Fibroblast of lung (primary cell): ENCODE results near the gene MACROD2. TPM values are rescaled to one million over a fixed set of nuclear protein-coding genes. Genes with fewer than 3 reads are reported as not detected.
"Not testable (repeated sequence)": the region's sequence is repeated elsewhere in the genome, so short reads cannot be mapped to it uniquely, and the experiment has no call there.

Experiments
- DNase-seq, 2 donors: peaks; one replicate each; pipeline versions ENCODE4 v3.0.0 to v3.0.0-alpha.2; 2010; ENCODE audit warnings: low read depth in 2 of 2
- H2AFZ ChIP-seq: 2 replicates; pipeline ENCODE4 v1.5.1; 2012; ENCODE audit warnings: low read length, control low read depth, inconsistent platforms
- H3K27ac ChIP-seq: 2 replicates; pipeline ENCODE4 v1.5.1; 2011; ENCODE audit warnings: low read length, control low read depth; ENCODE audit not compliant: insufficient read depth
- H3K27me3 ChIP-seq: 2 replicates; pipeline ENCODE4 v1.5.1; 2011; ENCODE audit warnings: mild to moderate bottlenecking, low read length; ENCODE audit not compliant: control insufficient read depth, insufficient read depth
- H3K36me3 ChIP-seq: 2 replicates; pipeline ENCODE4 v1.5.1; 2011; ENCODE audit warnings: low read length; ENCODE audit not compliant: control insufficient read depth, insufficient read depth
- H3K4me1 ChIP-seq: 2 replicates; pipeline ENCODE4 v1.5.1; 2011; ENCODE audit warnings: low read length; ENCODE audit not compliant: control insufficient read depth, insufficient read depth; ENCODE audit errors: extremely low read depth
- H3K4me2 ChIP-seq: 2 replicates; pipeline ENCODE4 v1.5.1; 2011; ENCODE audit warnings: low read length, control low read depth; ENCODE audit not compliant: insufficient read depth; ENCODE audit errors: extremely low read depth
- H3K4me3 ChIP-seq, 4 experiments: fragments of 200-600 bp in 1 of 4; sonication (generic) in 1 of 4; replicated peaks in 1 of 4; 2 replicates each; pipeline ENCODE4 v1.5.1; 2011 to 2016; ENCODE audit warnings: low read length in 4 of 4, low read depth in 3 of 4, mild to moderate bottlenecking in 3 of 4, control low read depth in 2 of 4, inconsistent platforms in 1 of 4, mixed read lengths in 1 of 4; ENCODE audit not compliant: insufficient read depth in 1 of 4; ENCODE audit errors: control extremely low read depth in 1 of 4
- H3K79me2 ChIP-seq: 2 replicates; pipeline ENCODE4 v1.5.1; 2012; ENCODE audit warnings: mild to moderate bottlenecking, low read length, inconsistent platforms; ENCODE audit not compliant: control insufficient read depth, insufficient read depth
- H3K9ac ChIP-seq: 2 replicates; pipeline ENCODE4 v1.5.1; 2011; ENCODE audit warnings: mild to moderate bottlenecking, low read length, control low read depth; ENCODE audit not compliant: insufficient read depth
- H3K9me3 ChIP-seq: 2 replicates; pipeline ENCODE4 v1.5.1; 2012; ENCODE audit warnings: low read depth, low read length; ENCODE audit not compliant: control insufficient read depth, insufficient read depth
- H4K20me1 ChIP-seq: 2 replicates; pipeline ENCODE4 v1.5.1; 2011; ENCODE audit warnings: low read length; ENCODE audit not compliant: control insufficient read depth, insufficient read depth; ENCODE audit errors: extremely low read depth
- CTCF ChIP-seq, 2 donors: IDR thresholded peaks in 1 of 2; conservative IDR thresholded peaks in 1 of 2; 1 replicate in 1 of 2; 2 replicates in 1 of 2; pipeline ENCODE4 v1.5.1; 2011 to 2012; ENCODE audit warnings: low read length in 2 of 2, control low read depth in 1 of 2, inconsistent platforms in 1 of 2, low read depth in 1 of 2, mild to moderate bottlenecking in 1 of 2
- EZH2 ChIP-seq: IDR thresholded peaks from 2 replicates; pipeline ENCODE4 v1.5.1; 2012; ENCODE audit warnings: low read length, control low read depth, mild to moderate bottlenecking; ENCODE audit errors: missing control alignments
- polyA plus RNA-seq, 2 donors: library from polyadenylated mRNA; depleted of rRNA in 1 of 2; stranded (reverse) in 1 of 2; unstranded in 1 of 2; fragments of >200 nt; gene quantifications; 2 replicates each; pipeline ENCODE4 v1.2.1, GENCODE V29; 2011 to 2012; ENCODE audit warnings: missing spikeins in 1 of 2
- total RNA-seq: library from RNA; depleted of rRNA; stranded (reverse); fragments of >200 nt; gene quantifications from 2 replicates; pipeline ENCODE4 v1.2.1, GENCODE V29; 2014

Gene MACROD2
- total and polyA plus RNA-seq, 2 donors (not counting 1 experiment from before 2014, with no cell fraction given), result 0.54 to 1.7 TPM

- TF ChIP-seq CTCF (conservative IDR thresholded peaks at IDR 0.05 in 1 of 2, IDR thresholded peaks at IDR 0.05 in 1 of 2; ENCODE audit: low read depth in 1 of 2, low read length in 2 of 2), result no peak
- TF ChIP-seq EZH2, result no peak
- no peaks in the 10 kb centered on the region for H3K27me3 ChIP-seq
- no peak overlapping the region for H3K4me2 ChIP-seq
- DNase-seq, result no peak
- no peak overlapping the region for H2AFZ ChIP-seq
- H3K4me3 ChIP-seq, result no peak overlapping the region
- H3K27ac ChIP-seq, result no peak overlapping the region
- H3K36me3 ChIP-seq, result no peaks in the 10 kb centered on the region
- H3K9ac ChIP-seq, result no peak overlapping the region
- no peaks in the 10 kb centered on the region for H4K20me1 ChIP-seq
- H3K79me2 ChIP-seq, result no peaks in the 10 kb centered on the region
- H3K9me3 ChIP-seq, result no peaks in the 10 kb centered on the region
- no peaks in the 10 kb centered on the region for H3K4me1 ChIP-seq
These were observed 1195.9 kb downstream of the MACROD2 start for GRCh38 chr20:15191082-15191723.

- Histone ChIP-seq H3K79me2 (no peaks in the 10 kb centered on the region), H4K20me1 (no peaks in the 10 kb centered on the region), H3K4me2 (no peak overlapping the region), H3K27me3 (no peaks in the 10 kb centered on the region), H3K27ac (no peak overlapping the region), H3K9me3 (no peaks in the 10 kb centered on the region), H3K36me3 (no peaks in the 10 kb centered on the region), H3K4me3 (no peak overlapping the region), H3K9ac (no peak overlapping the region), H2AFZ (no peak overlapping the region), H3K4me1 (no peaks in the 10 kb centered on the region)
- TF ChIP-seq EZH2, result no peak
- no peak for TF ChIP-seq CTCF (conservative IDR thresholded peaks at IDR 0.05 in 1 of 2, IDR thresholded peaks at IDR 0.05 in 1 of 2; ENCODE audit: low read depth in 1 of 2, low read length in 2 of 2)
- DNase-seq, result peak in 1 of 2 donors; percentile 8
These were observed 1200.1 kb downstream of the MACROD2 start for GRCh38 chr20:15195378-15195777.

GRCh38 chr20:15196547-15197255, 1201.4 kb downstream of the MACROD2 start:
- Histone ChIP-seq H3K36me3 (no peaks in the 10 kb centered on the region), H3K27me3 (no peaks in the 10 kb centered on the region), H3K4me1 (no peaks in the 10 kb centered on the region), H3K9ac (no peak overlapping the region), H3K4me3 (no peak overlapping the region), H3K79me2 (no peaks in the 10 kb centered on the region), H2AFZ (no peak overlapping the region), H3K9me3 (no peaks in the 10 kb centered on the region), H4K20me1 (no peaks in the 10 kb centered on the region), H3K27ac (no peak overlapping the region), H3K4me2 (no peak overlapping the region)
- no peak for DNase-seq
- TF ChIP-seq EZH2 (no peak), CTCF (conservative IDR thresholded peaks at IDR 0.05 in 1 of 2, IDR thresholded peaks at IDR 0.05 in 1 of 2; ENCODE audit: low read depth in 1 of 2, low read length in 2 of 2) (no peak)

- DNase-seq, H3K4me1 ChIP-seq, H3K4me2 ChIP-seq, H3K27ac ChIP-seq, H3K27me3 ChIP-seq, H3K79me2 ChIP-seq, H4K20me1 ChIP-seq, H3K4me3 ChIP-seq, H3K9ac ChIP-seq, H2AFZ ChIP-seq, H3K36me3 ChIP-seq, H3K9me3 ChIP-seq: not testable (repeated sequence)
These were observed 1202.7 kb downstream of the MACROD2 start for GRCh38 chr20:15198017-15198416.
